HG03469 (cell line): ENCODE results near the gene TAS2R14.

Source experiments
- ATAC-seq: cut with Tn5 transposase; IDR thresholded peaks from one replicate; pipeline ENCODE4 v1.9.1; 2021; ENCODE audit warnings: mild to moderate bottlenecking, moderate library complexity, moderate number of reproducible peaks; ENCODE audit not compliant: unreplicated experiment

TAS2R14 gene

GRCh38 chr12:10910380-10910779, 28.7 kb downstream of the TAS2R14 start:
- ATAC-seq = no peak

- ATAC-seq = no peak
Observed at GRCh38 chr12:10909462-10909861, 29.6 kb downstream of the TAS2R14 start, which contains the start of gene TAS2R13. Gene TAS2R13 (minus strand): TSS chr12:10909562. CDS start chr12:10909298, 264 bp downstream.

- no peak for ATAC-seq
Observed at GRCh38 chr12:10904686-10905085, 34.4 kb downstream of the TAS2R14 start.

GRCh38 chr12:10901427-10901826, 37.6 kb downstream of the TAS2R14 start:
- ATAC-seq = no peak

GRCh38 chr12:10900972-10901371, 38.1 kb downstream of the TAS2R14 start:
- ATAC-seq = no peak

- no peak for ATAC-seq
Observed at GRCh38 chr12:10900530-10900929, 38.5 kb downstream of the TAS2R14 start.

- ATAC-seq = no peak
Observed at GRCh38 chr12:10896854-10897253, 42.2 kb downstream of the TAS2R14 start.

GRCh38 chr12:10891937-10892336, 47.1 kb downstream of the TAS2R14 start:
- no peak for ATAC-seq

- ATAC-seq = no peak
Observed at GRCh38 chr12:10889226-10889625, 49.8 kb downstream of the TAS2R14 start.
